ENCODE data around the gene TGM2.

DNA sequence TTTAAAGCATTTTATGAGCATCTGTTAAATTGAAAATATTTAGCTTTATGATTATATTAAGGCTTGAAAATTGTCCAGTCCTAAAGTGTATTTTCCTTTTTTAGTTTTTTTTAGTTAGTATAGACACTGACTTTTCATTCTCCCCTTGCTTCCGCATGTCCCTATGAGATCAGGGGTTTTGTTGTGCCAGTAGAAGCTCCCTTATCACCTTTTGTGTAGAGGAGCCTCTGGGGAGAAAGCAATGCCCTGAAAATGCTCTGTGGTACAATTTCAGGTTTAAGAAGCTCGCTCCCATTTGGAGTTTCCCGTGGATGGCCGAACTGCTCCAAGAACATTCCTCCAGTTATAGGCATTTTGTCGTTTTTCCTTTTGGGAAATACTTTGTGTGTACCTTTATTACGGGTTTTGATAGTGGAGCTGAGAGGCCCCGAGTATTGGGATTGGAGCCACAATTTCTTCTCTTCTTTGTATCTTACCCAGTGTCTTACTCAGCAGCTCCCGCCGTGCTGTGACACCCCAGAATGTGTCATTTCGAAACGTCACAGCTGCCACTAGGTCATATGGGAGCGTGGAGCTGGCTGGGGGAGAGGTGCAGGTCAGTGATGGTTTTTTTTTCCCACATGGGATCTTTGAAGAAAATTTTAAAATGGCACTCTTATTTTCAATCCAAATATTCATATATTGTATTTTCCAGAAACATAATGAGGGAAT lies 81.6 kb downstream of the TGM2 start:
- TF ChIP-seq CTCF (IDR thresholded peaks at IDR 0.05) (no peak), POLR2AphosphoS5 (IDR thresholded peaks at IDR 0.05) (no peak), EP300 (IDR thresholded peaks at IDR 0.05) (no peak), POLR2A (IDR thresholded peaks at IDR 0.05) (no peak)
